Mesenchymal stem cell (in vitro differentiated cells and primary cell): ENCODE data around the gene FAAH2.
"Not testable (repeated sequence)": the region's sequence is repeated elsewhere in the genome, so short reads cannot be mapped to it uniquely, and the experiment has no call there.

Experiments
- DNase-seq: peaks from one replicate; pipeline ENCODE4 v3.0.0-alpha.2; 2013
- H2AFZ ChIP-seq: one replicate; pipeline ENCODE4 v1.6.1; 2013; ENCODE audit warnings: low read depth, mild to moderate bottlenecking, control low read depth, inconsistent platforms, low read length, moderate library complexity
- H2AK5ac ChIP-seq: 2 replicates; pipeline ENCODE4 v1.6.1; 2013; ENCODE audit warnings: low read length, moderate library complexity, mild to moderate bottlenecking, inconsistent platforms; ENCODE audit not compliant: severe bottlenecking
- H2BK120ac ChIP-seq: one replicate; pipeline ENCODE4 v1.6.1; 2013; ENCODE audit warnings: low read depth, mild to moderate bottlenecking, inconsistent platforms, low read length, moderate library complexity
- H2BK12ac ChIP-seq, 2 experiments: one replicate each; pipeline ENCODE4 v1.6.1; 2013; ENCODE audit warnings: inconsistent platforms in 2 of 2, low read length in 2 of 2, mild to moderate bottlenecking in 2 of 2, moderate library complexity in 2 of 2, control low read depth in 1 of 2
- H2BK15ac ChIP-seq: one replicate; pipeline ENCODE4 v1.6.1; 2013; ENCODE audit warnings: mild to moderate bottlenecking, low read depth, inconsistent platforms; ENCODE audit not compliant: poor library complexity, severe bottlenecking
- H2BK5ac ChIP-seq: 2 replicates; pipeline ENCODE4 v1.6.1; 2013; ENCODE audit warnings: low read depth, mild to moderate bottlenecking, low read length, control low read depth, inconsistent platforms; ENCODE audit not compliant: poor library complexity, severe bottlenecking
- H3K14ac ChIP-seq, 2 experiments: one replicate each; pipeline ENCODE4 v1.6.1; 2013; ENCODE audit warnings: inconsistent platforms in 2 of 2, low read length in 2 of 2, control low read depth in 1 of 2, mild to moderate bottlenecking in 1 of 2, moderate library complexity in 1 of 2
- H3K18ac ChIP-seq, 2 experiments: one replicate each; pipeline ENCODE4 v1.6.1; 2013; ENCODE audit warnings: inconsistent platforms in 2 of 2, low read length in 2 of 2, control low read depth in 1 of 2, low read depth in 1 of 2, mild to moderate bottlenecking in 1 of 2
- H3K23ac ChIP-seq, 2 experiments: one replicate each; pipeline ENCODE4 v1.6.1; 2013; ENCODE audit warnings: inconsistent platforms in 2 of 2, low read length in 2 of 2, mild to moderate bottlenecking in 2 of 2, moderate library complexity in 2 of 2, control low read depth in 1 of 2
- H3K27ac ChIP-seq: 2 replicates; pipeline ENCODE4 v1.5.1; 2013; ENCODE audit warnings: mild to moderate bottlenecking, moderate library complexity, low read length, control low read depth, inconsistent platforms; ENCODE audit not compliant: poor library complexity, severe bottlenecking
- H3K27me3 ChIP-seq, 2 experiments: 2 replicates each; pipeline versions ENCODE4 v1.6.1 to v1.7.0; 2013; ENCODE audit warnings: low read length in 2 of 2, mild to moderate bottlenecking in 2 of 2, moderate library complexity in 2 of 2, control low read depth in 1 of 2, inconsistent platforms in 1 of 2; ENCODE audit not compliant: control insufficient read depth in 1 of 2, insufficient read depth in 1 of 2
- H3K36me3 ChIP-seq, 2 experiments: 2 replicates each; pipeline versions ENCODE4 v1.6.1 to v1.7.0; 2013; ENCODE audit warnings: low read length in 2 of 2, control low read depth in 1 of 2, inconsistent platforms in 1 of 2, low read depth in 1 of 2, mild to moderate bottlenecking in 1 of 2; ENCODE audit not compliant: insufficient read depth in 2 of 2, control insufficient read depth in 1 of 2
- H3K4ac ChIP-seq, 2 experiments: one replicate each; pipeline ENCODE4 v1.6.1; 2013; ENCODE audit warnings: inconsistent platforms in 2 of 2, low read length in 2 of 2, mild to moderate bottlenecking in 2 of 2, moderate library complexity in 2 of 2, control low read depth in 1 of 2, low read depth in 1 of 2
- H3K4me1 ChIP-seq: 2 replicates; pipeline ENCODE4 v1.6.1; 2013; ENCODE audit warnings: low read depth, low read length, control low read depth; ENCODE audit not compliant: control insufficient read depth, insufficient read depth
- H3K4me2 ChIP-seq: 2 replicates; pipeline ENCODE4 v1.6.1; 2013; ENCODE audit warnings: low read length, mild to moderate bottlenecking, inconsistent platforms; ENCODE audit not compliant: poor library complexity, severe bottlenecking
- H3K4me3 ChIP-seq, 2 experiments: 2 replicates each; pipeline versions ENCODE4 v1.5.1 to v1.7.0; 2013; ENCODE audit warnings: low read length in 2 of 2, mild to moderate bottlenecking in 2 of 2, control low read depth in 1 of 2, low read depth in 1 of 2; ENCODE audit not compliant: insufficient read depth in 1 of 2
- H3K79me1 ChIP-seq: replicated peaks from 2 replicates; pipeline ENCODE4 v1.6.1; 2013; ENCODE audit warnings: mild to moderate bottlenecking, control low read depth, low read length, inconsistent platforms; ENCODE audit not compliant: poor library complexity, severe bottlenecking
- H3K9ac ChIP-seq: 2 replicates; pipeline ENCODE4 v1.7.0; 2013; ENCODE audit warnings: mild to moderate bottlenecking, low read length, moderate library complexity
- H3K9me3 ChIP-seq: 2 replicates; pipeline ENCODE4 v1.7.0; 2013; ENCODE audit warnings: mild to moderate bottlenecking, low read length; ENCODE audit not compliant: control insufficient read depth
- H4K8ac ChIP-seq: one replicate; pipeline ENCODE4 v1.6.1; 2013; ENCODE audit warnings: inconsistent platforms, mild to moderate bottlenecking, low read length, moderate library complexity
- H4K91ac ChIP-seq: one replicate; pipeline ENCODE4 v1.6.1; 2013; ENCODE audit warnings: mild to moderate bottlenecking, low read length, inconsistent platforms
- WGBS: methylation state at CpG from one replicate; pipeline ENCODE4 v1.1.7; 2013; ENCODE audit warnings: mixed read lengths; 5-methylcytosine and 5-hydroxymethylcytosine counted together

Gene FAAH2

GRCh38 chrX:57295679-57296078, 9.2 kb downstream of the FAAH2 start:
- H2BK120ac ChIP-seq, H3K9me3 ChIP-seq: not testable (repeated sequence)

GRCh38 chrX:57313583-57314215, 27.2 kb downstream of the FAAH2 start:
- Histone ChIP-seq H3K9me3 (peaks cover 30% of the 10 kb centered on the region), H3K4ac (no peak overlapping the region), H4K8ac (no peak overlapping the region), H2AFZ (no peak overlapping the region), H3K4me2 (no peak overlapping the region), H3K36me3 (no peaks in the 10 kb centered on the region), H3K18ac (no peak overlapping the region), H2BK12ac (no peak overlapping the region), H2AK5ac (no peak overlapping the region), H2BK15ac (no peak overlapping the region), H3K27me3 (no peaks in the 10 kb centered on the region), H2BK120ac (no peak overlapping the region), H3K79me1 (no peaks in the 10 kb centered on the region), H2BK5ac (no peak overlapping the region), H3K4me3 (no peak overlapping the region), H4K91ac (no peak overlapping the region), H3K27ac (no peak overlapping the region), H3K23ac (no peak overlapping the region), H3K9ac (no peak overlapping the region), H3K14ac (no peak overlapping the region), H3K4me1 (no peaks in the 10 kb centered on the region)
- 80% methylated on average over 1 of the region's 2 CpGs for WGBS
- no peak for DNase-seq

More at GRCh38 chrX:57295679-57296078, 9.2 kb downstream of the FAAH2 start:
- H2BK5ac ChIP-seq, H3K18ac ChIP-seq, H3K27me3 ChIP-seq, H3K23ac ChIP-seq, H3K4me1 ChIP-seq, H2BK15ac ChIP-seq, H3K4ac ChIP-seq, H4K91ac ChIP-seq, DNase-seq, H3K4me3 ChIP-seq, H4K8ac ChIP-seq, H3K14ac ChIP-seq, H2AFZ ChIP-seq, H2BK12ac ChIP-seq, H2AK5ac ChIP-seq, H3K36me3 ChIP-seq, H3K4me2 ChIP-seq, H3K9ac ChIP-seq, H3K79me1 ChIP-seq, H3K27ac ChIP-seq: not testable (repeated sequence)
- WGBS: 92% methylated on average over 5 of the region's 6 CpGs

GRCh38 chrX:57329008-57329407, 42.5 kb downstream of the FAAH2 start:
- Histone ChIP-seq H2BK15ac (no peak overlapping the region), H4K8ac (no peak overlapping the region), H3K18ac (no peak overlapping the region), H3K4me1 (no peaks in the 10 kb centered on the region), H3K27me3 (peaks cover 0 to 4% of the 10 kb centered on the region in 2 experiments), H2AFZ (no peak overlapping the region), H3K4me3 (no peak overlapping the region), H3K23ac (no peak overlapping the region), H3K4me2 (no peak overlapping the region), H2BK120ac (no peak overlapping the region), H3K9me3 (peaks cover 8% of the 10 kb centered on the region), H2AK5ac (no peak overlapping the region), H3K14ac (no peak overlapping the region), H3K27ac (no peak overlapping the region), H3K36me3 (no peaks in the 10 kb centered on the region), H4K91ac (no peak overlapping the region), H2BK12ac (no peak overlapping the region), H3K4ac (no peak overlapping the region), H2BK5ac (no peak overlapping the region), H3K9ac (no peak overlapping the region), H3K79me1 (no peaks in the 10 kb centered on the region)
- no peak for DNase-seq

GRCh38 chrX:57335790-57336189, 49.3 kb downstream of the FAAH2 start:
- H2AFZ ChIP-seq, H2AK5ac ChIP-seq, H3K4me1 ChIP-seq, H2BK12ac ChIP-seq, H4K91ac ChIP-seq, H3K18ac ChIP-seq, H3K36me3 ChIP-seq, H3K79me1 ChIP-seq, DNase-seq, H3K23ac ChIP-seq, H3K14ac ChIP-seq, H2BK120ac ChIP-seq, H3K4ac ChIP-seq, H3K27ac ChIP-seq, H3K4me3 ChIP-seq, H4K8ac ChIP-seq, H2BK15ac ChIP-seq, H2BK5ac ChIP-seq, H3K27me3 ChIP-seq, H3K9ac ChIP-seq, H3K4me2 ChIP-seq: not testable (repeated sequence)
- H3K9me3 ChIP-seq: peaks cover 13% of the 10 kb centered on the region
- 0% methylated on average over 1 of the region's 2 CpGs for WGBS
